GM12878 (cell line): ENCODE measurements around the gene STAT3. TPM values are rescaled to one million over a fixed set of nuclear protein-coding genes. Genes with fewer than 3 reads are reported as not detected.
A peak's percentile ranks its signal among the peaks of the same experiment; 100 is the strongest.

Experiments
- BRCA1 ChIP-seq: IDR thresholded peaks from 2 replicates; pipeline ENCODE4 v1.6.1; 2011; ENCODE audit warnings: low read depth, low read length, improper control_type of control experiment
- CBX3 ChIP-seq: fragments of 200-600 bp; sonication (generic); IDR thresholded peaks from 2 replicates; pipeline ENCODE4 v1.6.1; 2016; ENCODE audit warnings: low read depth, borderline replicate concordance
- CREB1 ChIP-seq: IDR thresholded peaks from 2 replicates; pipeline ENCODE4 v1.6.1; 2012; ENCODE audit warnings: low read depth, mild to moderate bottlenecking, inconsistent platforms
- GATAD2B ChIP-seq: fragments of 450-650 bp; conservative IDR thresholded peaks from 2 replicates; pipeline ENCODE4 v1.6.1; 2017; ENCODE audit warnings: low read depth, mild to moderate bottlenecking, moderate library complexity
- HDGF ChIP-seq: fragments of 450-650 bp; IDR thresholded peaks from 2 replicates; pipeline ENCODE4 v1.6.1; 2016; ENCODE audit warnings: antibody characterized with exemption
- PML ChIP-seq: IDR thresholded peaks from 2 replicates; pipeline ENCODE4 v1.6.1; 2012; ENCODE audit warnings: low read length, inconsistent platforms
- RCOR1 ChIP-seq: conservative IDR thresholded peaks from 2 replicates; pipeline ENCODE4 v1.6.1; 2012; ENCODE audit warnings: low read depth, low read length, improper control_type of control experiment
- SMAD5 ChIP-seq: IDR thresholded peaks from 2 replicates; pipeline ENCODE4 v1.6.1; 2016; ENCODE audit warnings: antibody characterized with exemption, low read depth
- ZNF384 ChIP-seq: IDR thresholded peaks from 2 replicates; pipeline ENCODE4 v1.6.1; 2012; ENCODE audit warnings: low read depth, mild to moderate bottlenecking, low read length, improper control_type of control experiment, borderline replicate concordance
- polyA plus RNA-seq, 11 experiments: library from polyadenylated mRNA; depleted of rRNA in 4 of 11; unstranded in 6 of 11; stranded (reverse) in 5 of 11; fragments of >200 nt; fragmentation: Nextera tagmentation in 4 of 11; fragmentation: Illumina TruSeq in 1 of 11; extraction: Ambion mirVana in 4 of 11; extraction: Trizol in 1 of 11; gene quantifications; 1 replicate in 1 of 11; 2 replicates in 10 of 11; pipeline versions ENCODE4 v1.2.1 to v1.2.3, GENCODE V29; 2011 to 2016; ENCODE audit warnings: inconsistent platforms in 2 of 11, missing spikeins in 2 of 11, low read depth in 1 of 11
- total RNA-seq, 4 experiments: library from RNA; depleted of rRNA in 3 of 4; stranded (reverse); fragments of >200 nt in 3 of 4; fragmentation: Illumina TruSeq in 1 of 4; extraction: Trizol in 1 of 4; gene quantifications; 2 replicates each; pipeline versions ENCODE4 v1.2.1 to v1.2.3, GENCODE V29; 2013 to 2021
- TF ChIP-seq, protein P1 (sequence below): IDR thresholded peaks from 2 replicates; pipeline ENCODE4 v1.6.1; 2012; ENCODE audit warnings: low read depth, low read length, improper control_type of control experiment
- TF ChIP-seq, protein P2 (sequence below): fragments of 450-650 bp; IDR thresholded peaks from 2 replicates; pipeline ENCODE4 v1.6.1; 2017; ENCODE audit warnings: antibody characterized with exemption, mild to moderate bottlenecking, moderate library complexity
- TF ChIP-seq, protein P3 (sequence below): fragments of 450-650 bp; IDR thresholded peaks from 2 replicates; pipeline ENCODE4 v1.6.1; 2018; ENCODE audit warnings: borderline replicate concordance, mild to moderate bottlenecking; ENCODE audit not compliant: partially characterized antibody
- TF ChIP-seq, protein P4 (sequence below): fragments of 450-650 bp; IDR thresholded peaks from 2 replicates; pipeline ENCODE4 v1.6.1; 2017; ENCODE audit warnings: mild to moderate bottlenecking, low read depth, inconsistent platforms; ENCODE audit not compliant: poor library complexity, severe bottlenecking
- TF ChIP-seq, protein P5 (sequence below): fragments of 450-650 bp; IDR thresholded peaks from 2 replicates; pipeline ENCODE4 v1.6.1; 2016; ENCODE audit warnings: mild to moderate bottlenecking, moderate library complexity, borderline replicate concordance

Gene STAT3
- total and polyA plus RNA-seq, 10 of the 15 experiments (the other 5 are each of a cell fraction or from before 2014, with no cell fraction given): 18.4 to 96.4 (median 60.9) TPM

DNA sequence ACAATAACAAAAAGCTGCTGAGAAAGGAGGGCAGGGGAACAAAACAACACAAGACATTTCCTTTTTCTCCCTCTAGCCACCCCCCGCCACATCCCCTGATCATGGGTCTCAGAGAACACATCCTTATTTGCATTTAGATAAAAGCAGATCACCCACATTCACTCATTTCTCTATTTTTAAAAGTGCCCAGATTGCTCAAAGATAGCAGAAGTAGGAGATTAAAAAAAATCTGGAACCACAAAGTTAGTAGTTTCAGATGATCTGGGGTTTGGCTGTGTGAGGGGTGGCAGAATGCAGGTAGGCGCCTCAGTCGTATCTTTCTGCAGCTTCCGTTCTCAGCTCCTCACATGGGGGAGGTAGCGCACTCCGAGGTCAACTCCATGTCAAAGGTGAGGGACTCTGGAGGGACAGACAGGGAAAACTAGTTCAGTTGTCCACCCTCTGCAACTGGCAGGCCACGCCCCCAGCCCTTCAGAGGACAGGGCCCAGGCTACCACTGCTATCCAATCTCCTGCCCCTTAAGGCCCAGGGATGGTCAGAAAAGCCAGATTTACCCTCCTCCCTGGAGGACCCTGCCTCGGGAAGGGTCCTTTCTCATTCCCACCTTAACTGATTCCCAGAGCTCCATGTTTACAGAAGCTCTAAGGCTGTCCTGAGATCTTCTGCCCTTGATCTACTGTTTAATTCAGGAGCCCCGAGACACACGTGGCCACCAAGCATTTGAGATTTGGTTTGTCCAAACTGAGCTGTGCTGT lies 72.7 kb downstream of the STAT3 start (continued):
- TF ChIP-seq, protein P1, sequence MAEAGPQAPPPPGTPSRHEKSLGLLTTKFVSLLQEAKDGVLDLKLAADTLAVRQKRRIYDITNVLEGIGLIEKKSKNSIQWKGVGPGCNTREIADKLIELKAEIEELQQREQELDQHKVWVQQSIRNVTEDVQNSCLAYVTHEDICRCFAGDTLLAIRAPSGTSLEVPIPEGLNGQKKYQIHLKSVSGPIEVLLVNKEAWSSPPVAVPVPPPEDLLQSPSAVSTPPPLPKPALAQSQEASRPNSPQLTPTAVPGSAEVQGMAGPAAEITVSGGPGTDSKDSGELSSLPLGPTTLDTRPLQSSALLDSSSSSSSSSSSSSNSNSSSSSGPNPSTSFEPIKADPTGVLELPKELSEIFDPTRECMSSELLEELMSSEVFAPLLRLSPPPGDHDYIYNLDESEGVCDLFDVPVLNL: no peak
- TF ChIP-seq CBX3: no peak
- TF ChIP-seq, protein P2, sequence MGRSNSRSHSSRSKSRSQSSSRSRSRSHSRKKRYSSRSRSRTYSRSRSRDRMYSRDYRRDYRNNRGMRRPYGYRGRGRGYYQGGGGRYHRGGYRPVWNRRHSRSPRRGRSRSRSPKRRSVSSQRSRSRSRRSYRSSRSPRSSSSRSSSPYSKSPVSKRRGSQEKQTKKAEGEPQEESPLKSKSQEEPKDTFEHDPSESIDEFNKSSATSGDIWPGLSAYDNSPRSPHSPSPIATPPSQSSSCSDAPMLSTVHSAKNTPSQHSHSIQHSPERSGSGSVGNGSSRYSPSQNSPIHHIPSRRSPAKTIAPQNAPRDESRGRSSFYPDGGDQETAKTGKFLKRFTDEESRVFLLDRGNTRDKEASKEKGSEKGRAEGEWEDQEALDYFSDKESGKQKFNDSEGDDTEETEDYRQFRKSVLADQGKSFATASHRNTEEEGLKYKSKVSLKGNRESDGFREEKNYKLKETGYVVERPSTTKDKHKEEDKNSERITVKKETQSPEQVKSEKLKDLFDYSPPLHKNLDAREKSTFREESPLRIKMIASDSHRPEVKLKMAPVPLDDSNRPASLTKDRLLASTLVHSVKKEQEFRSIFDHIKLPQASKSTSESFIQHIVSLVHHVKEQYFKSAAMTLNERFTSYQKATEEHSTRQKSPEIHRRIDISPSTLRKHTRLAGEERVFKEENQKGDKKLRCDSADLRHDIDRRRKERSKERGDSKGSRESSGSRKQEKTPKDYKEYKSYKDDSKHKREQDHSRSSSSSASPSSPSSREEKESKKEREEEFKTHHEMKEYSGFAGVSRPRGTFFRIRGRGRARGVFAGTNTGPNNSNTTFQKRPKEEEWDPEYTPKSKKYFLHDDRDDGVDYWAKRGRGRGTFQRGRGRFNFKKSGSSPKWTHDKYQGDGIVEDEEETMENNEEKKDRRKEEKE: no peak
- TF ChIP-seq SMAD5: no peak
- no peak for TF ChIP-seq HDGF
- peak; percentile 78; the same call in 1 of the 2 replicates for TF ChIP-seq ZNF384
- TF ChIP-seq, protein P3, sequence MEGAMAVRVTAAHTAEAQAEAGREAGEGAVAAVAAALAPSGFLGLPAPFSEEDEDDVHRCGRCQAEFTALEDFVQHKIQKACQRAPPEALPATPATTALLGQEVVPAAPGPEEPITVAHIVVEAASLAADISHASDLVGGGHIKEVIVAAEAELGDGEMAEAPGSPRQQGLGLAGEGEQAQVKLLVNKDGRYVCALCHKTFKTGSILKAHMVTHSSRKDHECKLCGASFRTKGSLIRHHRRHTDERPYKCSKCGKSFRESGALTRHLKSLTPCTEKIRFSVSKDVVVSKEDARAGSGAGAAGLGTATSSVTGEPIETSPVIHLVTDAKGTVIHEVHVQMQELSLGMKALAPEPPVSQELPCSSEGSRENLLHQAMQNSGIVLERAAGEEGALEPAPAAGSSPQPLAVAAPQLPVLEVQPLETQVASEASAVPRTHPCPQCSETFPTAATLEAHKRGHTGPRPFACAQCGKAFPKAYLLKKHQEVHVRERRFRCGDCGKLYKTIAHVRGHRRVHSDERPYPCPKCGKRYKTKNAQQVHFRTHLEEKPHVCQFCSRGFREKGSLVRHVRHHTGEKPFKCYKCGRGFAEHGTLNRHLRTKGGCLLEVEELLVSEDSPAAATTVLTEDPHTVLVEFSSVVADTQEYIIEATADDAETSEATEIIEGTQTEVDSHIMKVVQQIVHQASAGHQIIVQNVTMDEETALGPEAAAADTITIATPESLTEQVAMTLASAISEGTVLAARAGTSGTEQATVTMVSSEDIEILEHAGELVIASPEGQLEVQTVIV: no peak
- TF ChIP-seq CREB1: no peak; the same call in 1 of the 2 replicates
- TF ChIP-seq, protein P4, sequence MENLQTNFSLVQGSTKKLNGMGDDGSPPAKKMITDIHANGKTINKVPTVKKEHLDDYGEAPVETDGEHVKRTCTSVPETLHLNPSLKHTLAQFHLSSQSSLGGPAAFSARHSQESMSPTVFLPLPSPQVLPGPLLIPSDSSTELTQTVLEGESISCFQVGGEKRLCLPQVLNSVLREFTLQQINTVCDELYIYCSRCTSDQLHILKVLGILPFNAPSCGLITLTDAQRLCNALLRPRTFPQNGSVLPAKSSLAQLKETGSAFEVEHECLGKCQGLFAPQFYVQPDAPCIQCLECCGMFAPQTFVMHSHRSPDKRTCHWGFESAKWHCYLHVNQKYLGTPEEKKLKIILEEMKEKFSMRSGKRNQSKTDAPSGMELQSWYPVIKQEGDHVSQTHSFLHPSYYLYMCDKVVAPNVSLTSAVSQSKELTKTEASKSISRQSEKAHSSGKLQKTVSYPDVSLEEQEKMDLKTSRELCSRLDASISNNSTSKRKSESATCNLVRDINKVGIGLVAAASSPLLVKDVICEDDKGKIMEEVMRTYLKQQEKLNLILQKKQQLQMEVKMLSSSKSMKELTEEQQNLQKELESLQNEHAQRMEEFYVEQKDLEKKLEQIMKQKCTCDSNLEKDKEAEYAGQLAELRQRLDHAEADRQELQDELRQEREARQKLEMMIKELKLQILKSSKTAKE: peak; percentile 52
- no peak for TF ChIP-seq RCOR1
- TF ChIP-seq, protein P5, sequence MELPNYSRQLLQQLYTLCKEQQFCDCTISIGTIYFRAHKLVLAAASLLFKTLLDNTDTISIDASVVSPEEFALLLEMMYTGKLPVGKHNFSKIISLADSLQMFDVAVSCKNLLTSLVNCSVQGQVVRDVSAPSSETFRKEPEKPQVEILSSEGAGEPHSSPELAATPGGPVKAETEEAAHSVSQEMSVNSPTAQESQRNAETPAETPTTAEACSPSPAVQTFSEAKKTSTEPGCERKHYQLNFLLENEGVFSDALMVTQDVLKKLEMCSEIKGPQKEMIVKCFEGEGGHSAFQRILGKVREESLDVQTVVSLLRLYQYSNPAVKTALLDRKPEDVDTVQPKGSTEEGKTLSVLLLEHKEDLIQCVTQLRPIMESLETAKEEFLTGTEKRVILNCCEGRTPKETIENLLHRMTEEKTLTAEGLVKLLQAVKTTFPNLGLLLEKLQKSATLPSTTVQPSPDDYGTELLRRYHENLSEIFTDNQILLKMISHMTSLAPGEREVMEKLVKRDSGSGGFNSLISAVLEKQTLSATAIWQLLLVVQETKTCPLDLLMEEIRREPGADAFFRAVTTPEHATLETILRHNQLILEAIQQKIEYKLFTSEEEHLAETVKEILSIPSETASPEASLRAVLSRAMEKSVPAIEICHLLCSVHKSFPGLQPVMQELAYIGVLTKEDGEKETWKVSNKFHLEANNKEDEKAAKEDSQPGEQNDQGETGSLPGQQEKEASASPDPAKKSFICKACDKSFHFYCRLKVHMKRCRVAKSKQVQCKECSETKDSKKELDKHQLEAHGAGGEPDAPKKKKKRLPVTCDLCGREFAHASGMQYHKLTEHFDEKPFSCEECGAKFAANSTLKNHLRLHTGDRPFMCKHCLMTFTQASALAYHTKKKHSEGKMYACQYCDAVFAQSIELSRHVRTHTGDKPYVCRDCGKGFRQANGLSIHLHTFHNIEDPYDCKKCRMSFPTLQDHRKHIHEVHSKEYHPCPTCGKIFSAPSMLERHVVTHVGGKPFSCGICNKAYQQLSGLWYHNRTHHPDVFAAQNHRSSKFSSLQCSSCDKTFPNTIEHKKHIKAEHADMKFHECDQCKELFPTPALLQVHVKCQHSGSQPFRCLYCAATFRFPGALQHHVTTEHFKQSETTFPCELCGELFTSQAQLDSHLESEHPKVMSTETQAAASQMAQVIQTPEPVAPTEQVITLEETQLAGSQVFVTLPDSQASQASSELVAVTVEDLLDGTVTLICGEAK: no peak
- no peak for TF ChIP-seq GATAD2B
- TF ChIP-seq BRCA1: no peak
- 0 out of 2 replicates have a peak, but pooled peaks have one; percentile 16 for TF ChIP-seq PML
